Measurements from ENCODE around the gene DUT.

The DUT gene

DNA sequence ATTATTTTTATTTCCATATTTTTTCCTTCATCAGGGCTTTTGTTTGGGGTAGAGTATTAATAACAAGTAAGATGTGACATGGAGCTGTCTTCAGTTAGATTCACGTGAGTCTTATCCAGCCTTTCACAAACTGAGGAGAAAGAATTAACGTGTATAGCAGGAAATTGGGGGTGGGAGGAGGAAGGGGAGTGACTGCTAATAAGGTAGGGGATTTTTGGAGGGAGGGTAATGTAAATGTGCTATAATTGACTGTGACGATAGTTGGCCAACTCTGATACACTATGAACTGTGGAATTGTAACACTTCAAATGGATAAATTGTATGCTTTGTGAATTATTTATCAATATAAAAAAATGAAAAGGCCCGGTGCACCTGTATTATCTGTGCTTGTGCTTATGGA, 8.9 kb downstream of the DUT start:
- no peak overlapping the region for H3K4me3 ChIP-seq (ENCODE audit: low read length)
- no peak for TF ChIP-seq ZNF274 (IDR thresholded peaks at IDR 0.05; ENCODE audit: low read depth, low read length)

GRCh38 chr15:48343865-48344264, 12.6 kb downstream of the DUT start:
- H3K4me3 ChIP-seq (ENCODE audit: low read length): no peak overlapping the region
- TF ChIP-seq ZNF274 (IDR thresholded peaks at IDR 0.05; ENCODE audit: low read depth, low read length): no peak

- no peak for TF ChIP-seq ZNF274 (IDR thresholded peaks at IDR 0.05; ENCODE audit: low read depth, low read length)
Measured at GRCh38 chr15:48345516-48345915, 14.3 kb downstream of the DUT start.

DNA sequence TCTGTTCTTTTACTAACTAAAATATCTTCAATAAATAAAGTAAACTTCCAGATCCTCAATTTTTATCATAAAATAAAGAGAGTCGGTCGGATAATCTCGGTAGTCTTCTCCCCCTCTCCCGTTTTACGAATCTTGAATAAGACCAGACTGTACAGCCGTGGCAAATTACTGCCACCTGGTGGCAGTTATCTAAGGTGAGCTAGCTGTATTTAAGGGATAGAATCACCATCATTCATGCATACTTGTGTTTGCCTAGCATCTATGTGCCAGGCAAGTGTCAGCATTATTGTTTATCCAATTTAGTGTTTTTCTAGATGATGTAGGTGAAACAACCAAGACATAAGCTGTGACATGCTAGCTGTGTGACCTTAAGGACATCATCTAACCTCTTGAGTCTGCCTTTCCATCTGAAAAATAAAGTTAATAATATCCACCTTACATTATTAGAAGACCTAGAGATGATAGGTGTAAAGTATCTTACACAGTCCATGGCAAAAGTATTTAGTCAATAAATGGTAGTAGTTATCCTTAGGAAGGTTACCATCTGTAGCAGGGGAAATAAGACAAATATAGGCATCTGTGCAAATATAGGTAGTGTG, 21.3 kb downstream of the DUT start:
- TF ChIP-seq ZNF274 (IDR thresholded peaks at IDR 0.05; ENCODE audit: low read depth, low read length): no peak
- H3K4me3 ChIP-seq (ENCODE audit: low read length): no peak overlapping the region

More at GRCh38 chr15:48345516-48345915, 14.3 kb downstream of the DUT start:
- no peak overlapping the region for H3K4me3 ChIP-seq (ENCODE audit: low read length)

DNA sequence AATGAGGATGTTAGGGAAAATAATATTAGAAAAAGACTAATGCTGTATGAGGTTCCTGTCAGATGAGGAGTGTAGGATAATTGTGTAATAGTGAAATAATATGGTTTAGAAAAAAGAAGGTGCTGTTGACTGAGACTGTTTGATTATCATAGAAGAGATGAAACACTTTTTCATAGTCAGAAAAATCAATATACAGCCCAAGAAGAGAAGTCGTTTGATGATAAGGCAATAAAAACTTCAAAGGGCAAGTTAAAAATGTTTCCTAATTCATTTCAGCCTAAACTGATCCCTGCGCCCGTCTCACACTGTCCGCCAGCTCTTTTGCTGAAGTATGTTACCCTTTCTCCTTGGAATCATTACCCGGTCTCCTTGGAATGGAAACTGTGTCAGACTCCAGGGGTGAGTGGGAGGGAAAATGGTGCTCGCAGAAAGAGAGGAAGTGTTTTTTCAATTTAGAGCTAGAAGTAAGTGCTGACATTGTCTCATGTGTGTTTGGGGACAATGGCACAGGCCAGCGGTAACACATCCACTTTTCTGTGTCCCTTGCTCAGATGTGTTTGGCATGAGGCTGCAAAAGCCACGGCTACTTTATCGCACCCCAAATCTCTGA, 23.6 kb downstream of the DUT start:
- no peak for TF ChIP-seq ZNF274 (IDR thresholded peaks at IDR 0.05; ENCODE audit: low read depth, low read length)
- H3K4me3 ChIP-seq (ENCODE audit: low read length): no peak overlapping the region

GRCh38 chr15:48355377-48355776, 24.1 kb downstream of the DUT start:
- no peak overlapping the region for H3K4me3 ChIP-seq (ENCODE audit: low read length)
- no peak for TF ChIP-seq ZNF274 (IDR thresholded peaks at IDR 0.05; ENCODE audit: low read depth, low read length)

DNA sequence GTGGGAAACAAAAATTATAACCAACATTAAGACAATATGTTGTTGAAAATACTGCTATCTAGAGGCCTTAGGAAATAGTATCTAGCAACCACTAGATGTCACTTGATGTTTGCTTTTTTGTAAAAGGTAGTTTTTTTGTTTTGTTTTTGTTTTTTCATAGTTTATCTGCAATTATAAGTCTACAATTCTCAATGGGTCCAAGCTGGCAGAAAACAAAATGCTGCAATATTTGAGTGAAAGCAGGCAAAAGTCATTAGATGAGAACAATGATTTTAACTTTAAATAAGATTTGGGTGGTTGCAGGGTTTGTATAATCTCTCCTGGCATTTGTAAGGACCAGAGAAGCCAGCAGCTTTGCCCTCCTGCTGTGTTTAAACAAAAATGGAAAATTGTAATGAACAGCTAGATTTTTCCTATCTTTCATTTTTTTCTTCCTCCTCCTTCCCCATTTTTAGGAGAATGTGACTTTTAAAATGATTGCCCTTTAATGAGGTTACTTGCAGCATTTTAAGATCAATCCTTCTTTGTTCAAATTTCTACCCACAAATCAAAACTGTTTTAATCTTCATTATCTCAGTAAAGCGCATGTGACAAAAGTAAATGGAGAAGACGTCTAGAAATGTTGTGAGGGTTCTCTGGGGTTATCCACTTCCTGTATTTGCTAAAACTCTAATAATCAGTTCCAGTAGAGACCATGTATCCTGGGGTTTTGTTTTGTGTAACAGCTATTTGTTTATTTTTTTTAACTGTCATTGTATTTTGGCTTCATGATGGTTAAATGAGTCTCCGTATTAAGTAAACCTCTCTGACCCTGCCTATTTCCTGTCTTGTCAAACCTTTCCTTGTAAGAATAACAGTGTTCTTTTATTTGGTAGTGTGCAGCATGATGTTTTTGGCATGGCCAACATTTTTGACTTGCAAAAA, 27.3 kb downstream of the DUT start:
- TF ChIP-seq ZNF274 (IDR thresholded peaks at IDR 0.05; ENCODE audit: low read depth, low read length): no peak
- H3K4me3 ChIP-seq (ENCODE audit: low read length): no peak overlapping the region; the same call in 1 of the 2 replicates

DNA sequence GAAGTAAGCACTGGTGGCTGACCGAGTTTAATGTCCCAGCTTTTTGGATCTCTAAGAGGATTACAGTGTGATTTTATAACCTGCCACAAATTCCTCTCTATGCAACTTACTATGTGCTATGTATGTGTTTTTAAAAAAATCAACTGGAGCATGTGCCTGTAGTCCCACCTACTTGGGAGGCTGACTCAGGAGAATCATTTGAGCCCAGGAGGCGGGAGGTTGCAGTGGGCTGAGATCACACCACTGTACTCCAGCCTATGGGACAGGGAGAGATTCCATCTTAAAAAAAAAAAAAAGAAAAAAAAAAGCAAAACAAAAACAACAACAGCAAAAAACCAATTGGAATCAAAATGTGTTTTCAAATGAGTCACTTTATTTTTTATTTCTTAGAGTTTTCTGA, 29.6 kb downstream of the DUT start:
- no peak for TF ChIP-seq ZNF274 (IDR thresholded peaks at IDR 0.05; ENCODE audit: low read depth, low read length)
- no peak overlapping the region for H3K4me3 ChIP-seq (ENCODE audit: low read length)

GRCh38 chr15:48361685-48362084, 30.5 kb downstream of the DUT start:
- no peak for TF ChIP-seq ZNF274 (IDR thresholded peaks at IDR 0.05; ENCODE audit: low read depth, low read length)
- no peak overlapping the region for H3K4me3 ChIP-seq (ENCODE audit: low read length)

DNA sequence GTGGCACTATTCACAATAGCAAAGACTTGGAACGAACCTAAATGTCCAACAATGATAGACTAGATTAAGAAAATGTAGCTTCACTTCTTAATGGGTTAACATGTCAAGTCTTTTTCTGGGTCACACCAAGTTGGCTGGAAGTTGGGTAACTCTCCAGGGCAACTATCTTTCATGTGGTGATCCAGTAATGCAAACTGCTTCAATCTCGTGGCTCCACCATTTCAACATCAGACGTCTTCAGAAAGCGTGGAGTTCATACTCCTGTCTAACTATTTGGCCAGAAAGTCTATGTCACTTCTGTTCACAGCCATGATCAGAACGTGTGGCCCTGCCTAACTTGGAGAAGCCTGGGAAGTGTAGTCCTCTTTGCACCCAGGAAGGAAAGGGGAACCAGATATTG, 32.2 kb downstream of the DUT start:
- no peak overlapping the region for H3K4me3 ChIP-seq (ENCODE audit: low read length)
- no peak for TF ChIP-seq ZNF274 (IDR thresholded peaks at IDR 0.05; ENCODE audit: low read depth, low read length)

DNA sequence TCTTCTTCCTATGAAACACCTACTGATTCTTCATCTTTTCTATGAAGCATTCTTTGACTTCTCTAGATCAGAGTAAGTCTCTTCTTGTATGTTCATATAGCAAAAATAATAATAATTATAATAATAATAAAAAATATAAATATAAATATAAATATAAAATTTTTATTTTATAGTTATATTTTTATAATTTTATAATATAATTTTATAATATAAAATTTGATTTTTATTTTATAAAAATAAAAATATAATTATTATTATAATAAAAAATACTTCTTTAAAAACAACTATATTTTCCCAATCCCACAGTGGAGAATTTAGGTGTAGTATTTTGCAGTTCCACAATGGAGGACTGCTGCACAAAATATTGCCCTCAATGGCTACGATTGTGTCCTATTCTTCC, 34.3 kb downstream of the DUT start:
- no peak for TF ChIP-seq ZNF274 (IDR thresholded peaks at IDR 0.05; ENCODE audit: low read depth, low read length)
- no peak overlapping the region for H3K4me3 ChIP-seq (ENCODE audit: low read length)

DNA sequence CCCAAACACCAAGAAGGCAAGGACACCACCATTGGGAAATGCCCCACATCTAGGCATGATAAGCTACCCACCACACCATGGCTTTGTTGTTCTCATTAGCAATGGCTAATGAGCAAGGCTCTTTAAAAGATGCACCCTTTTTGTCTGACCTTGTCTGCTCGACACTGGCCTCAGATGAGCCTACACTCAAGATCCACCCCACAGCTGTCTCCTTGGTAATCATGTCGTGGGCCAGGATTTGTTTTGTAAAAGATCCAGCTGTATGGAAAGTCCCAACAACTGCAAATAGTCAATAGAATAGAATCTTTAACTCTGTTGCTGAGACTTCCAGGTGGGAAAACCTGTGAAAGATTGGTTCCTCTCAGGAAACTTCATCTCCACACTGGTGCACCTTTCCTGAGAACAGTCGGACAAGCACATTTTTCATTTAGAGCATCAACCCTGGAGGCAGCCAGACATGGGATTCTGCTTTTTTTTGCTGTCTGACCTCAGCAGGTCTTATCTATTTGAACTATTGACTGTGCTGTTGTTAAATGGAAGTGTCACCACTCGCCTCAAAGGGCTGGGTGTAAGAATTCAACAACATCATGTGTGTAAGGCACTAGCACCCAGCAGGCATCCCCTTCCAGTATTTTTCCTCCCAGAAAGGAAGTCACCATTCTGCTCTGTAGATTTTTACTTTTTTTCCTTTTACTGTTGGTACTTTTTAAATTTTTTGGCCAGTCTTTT, 35.5 kb downstream of the DUT start:
- no peak overlapping the region for H3K4me3 ChIP-seq (ENCODE audit: low read length)
- TF ChIP-seq ZNF274 (IDR thresholded peaks at IDR 0.05; ENCODE audit: low read depth, low read length): no peak

DNA sequence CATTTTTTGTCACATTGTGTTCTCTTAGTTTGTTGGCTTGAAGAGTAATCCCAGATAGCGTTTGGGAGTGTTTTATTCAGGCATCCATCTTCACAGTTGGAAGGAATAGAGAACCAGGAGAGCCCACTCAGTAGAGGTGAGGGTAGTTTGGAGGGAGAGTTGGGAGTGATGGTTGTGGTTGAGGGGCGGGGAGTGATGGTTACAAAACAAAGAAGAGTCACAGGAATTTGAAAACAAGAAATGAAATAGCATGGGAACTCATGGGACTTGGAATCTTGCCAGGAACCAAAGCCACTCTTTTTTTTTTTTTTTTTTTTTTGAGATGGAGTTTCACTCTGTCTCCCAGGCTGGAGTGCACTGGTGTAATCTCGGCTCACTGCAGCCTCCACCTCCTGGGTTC, 36.3 kb downstream of the DUT start:
- no peak for TF ChIP-seq ZNF274 (IDR thresholded peaks at IDR 0.05; ENCODE audit: low read depth, low read length)
- H3K4me3 ChIP-seq (ENCODE audit: low read length): no peak overlapping the region

GRCh38 chr15:48370460-48370859, 39.2 kb downstream of the DUT start:
- no peak for TF ChIP-seq ZNF274 (IDR thresholded peaks at IDR 0.05; ENCODE audit: low read depth, low read length)
- no peak overlapping the region for H3K4me3 ChIP-seq (ENCODE audit: low read length)

All from GM08714 (cell line).